GM04503 (cell line): ENCODE results near the gene RGPD4.

Experiments used
- DNase-seq: peaks from one replicate; pipeline ENCODE4 v3.0.0-alpha.2; 2012; ENCODE audit warnings: low read depth

The RGPD4 gene

DNA sequence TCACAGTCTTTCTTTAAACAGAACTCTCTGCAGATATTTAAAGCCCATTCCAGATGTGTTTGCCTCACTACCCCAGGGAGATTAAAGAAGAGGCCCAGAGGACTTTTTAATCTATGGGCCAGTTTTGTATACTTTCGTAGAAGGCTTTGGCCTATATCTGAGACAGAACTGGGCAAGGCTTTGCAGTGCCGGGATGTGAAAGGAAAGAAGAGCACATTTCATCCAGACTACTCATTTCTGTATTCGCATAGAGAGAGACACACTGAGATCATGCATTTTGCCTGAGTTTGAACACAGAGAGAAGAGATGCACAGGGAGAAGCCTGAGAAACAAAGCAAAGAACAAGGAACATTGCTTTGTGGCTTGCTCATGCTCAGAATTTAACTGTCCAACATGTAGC, 104.7 kb downstream of the RGPD4 start:
- DNase-seq: no peak

DNA sequence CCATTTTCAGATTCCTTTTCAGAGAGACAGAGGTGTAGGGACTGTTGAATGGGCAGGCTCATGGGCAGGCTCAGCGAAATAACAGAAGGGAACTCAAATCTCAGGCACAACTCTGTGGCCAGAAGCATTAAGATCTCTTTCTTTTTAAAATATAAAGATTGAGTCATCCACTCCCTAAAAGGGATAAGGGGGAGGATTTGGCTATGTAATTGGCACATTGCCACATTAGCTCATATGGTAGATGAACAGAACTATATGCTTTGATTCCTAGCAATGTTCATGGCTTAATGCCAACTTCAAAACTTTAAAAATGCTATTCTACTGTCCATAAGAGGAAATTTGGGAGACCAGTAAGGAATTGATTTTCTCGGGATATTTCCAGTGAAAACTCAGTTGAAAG, 105.8 kb downstream of the RGPD4 start:
- no peak for DNase-seq

DNA sequence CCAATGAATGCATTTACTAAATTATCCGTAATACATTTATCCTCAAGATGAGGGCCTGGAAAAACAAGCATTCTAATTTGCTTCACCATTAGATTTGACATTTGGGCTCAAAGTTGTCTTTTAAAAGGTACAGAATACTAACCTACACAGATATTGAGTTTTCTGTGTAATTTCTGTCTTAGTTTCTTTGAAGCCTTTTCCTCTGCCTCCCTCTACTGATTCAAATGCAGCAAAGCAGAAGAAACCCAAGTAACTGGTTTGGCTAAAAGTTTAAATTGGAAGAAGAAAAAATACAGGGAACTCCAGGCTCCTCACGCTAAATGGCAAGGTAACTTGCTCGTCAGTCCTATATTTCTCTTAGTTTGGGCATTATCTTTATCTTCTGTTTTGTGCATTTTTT, 106.3 kb downstream of the RGPD4 start:
- DNase-seq: no peak

DNA sequence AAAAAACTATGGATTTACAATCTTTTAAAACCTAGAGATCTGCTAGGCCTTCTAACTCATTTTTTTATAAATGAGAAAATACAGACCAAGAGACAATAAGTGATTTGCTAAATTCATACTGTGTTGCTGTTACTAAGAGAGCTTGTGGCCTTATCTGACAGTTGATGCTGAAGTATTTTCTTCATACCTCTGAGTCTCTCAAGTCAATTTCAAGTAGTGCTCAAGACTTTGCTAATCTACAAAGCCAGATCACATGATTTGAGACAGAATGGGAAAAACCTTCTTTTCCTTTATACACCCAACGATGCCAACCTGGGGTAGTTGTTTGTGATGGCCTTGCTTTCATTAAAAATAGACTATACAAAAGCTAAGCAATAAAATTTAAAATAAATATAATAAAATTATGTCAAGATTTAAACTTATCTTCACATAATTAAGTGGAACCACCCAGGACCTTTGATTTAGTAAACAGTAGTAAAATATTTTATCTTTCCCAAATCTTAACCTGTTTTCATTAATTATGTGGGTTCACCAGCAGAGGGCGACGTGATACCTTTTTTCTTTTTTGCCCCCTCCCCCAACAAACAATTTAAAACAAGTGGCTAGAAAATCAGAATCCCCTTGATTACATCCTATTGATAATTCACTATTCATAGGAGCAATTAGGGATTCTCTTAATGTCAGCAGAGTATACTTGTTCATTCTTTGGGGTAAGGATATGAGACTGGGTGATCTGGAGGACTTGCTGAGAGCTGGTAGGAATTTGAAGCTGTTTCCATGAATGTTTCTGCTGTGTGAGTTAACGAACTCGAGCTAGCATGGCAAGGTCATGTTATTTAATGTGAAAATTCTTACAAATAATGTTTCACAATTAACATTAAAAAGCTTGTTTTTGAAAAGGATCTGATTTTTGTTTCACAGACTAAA, 110.0 kb downstream of the RGPD4 start:
- DNase-seq: no peak
